GM20000 (cell line): ENCODE results near the gene SOX6.

Experiments used
- DNase-seq: peaks from one replicate; pipeline ENCODE4 v3.0.0; 2012; ENCODE audit warnings: low spot score
- TF ChIP-seq, protein P1 (sequence below): IDR thresholded peaks from 2 replicates; pipeline ENCODE4 v1.5.1; 2012; ENCODE audit warnings: mild to moderate bottlenecking, control low read depth; ENCODE audit errors: extremely low read depth, missing control alignments

Gene SOX6

DNA sequence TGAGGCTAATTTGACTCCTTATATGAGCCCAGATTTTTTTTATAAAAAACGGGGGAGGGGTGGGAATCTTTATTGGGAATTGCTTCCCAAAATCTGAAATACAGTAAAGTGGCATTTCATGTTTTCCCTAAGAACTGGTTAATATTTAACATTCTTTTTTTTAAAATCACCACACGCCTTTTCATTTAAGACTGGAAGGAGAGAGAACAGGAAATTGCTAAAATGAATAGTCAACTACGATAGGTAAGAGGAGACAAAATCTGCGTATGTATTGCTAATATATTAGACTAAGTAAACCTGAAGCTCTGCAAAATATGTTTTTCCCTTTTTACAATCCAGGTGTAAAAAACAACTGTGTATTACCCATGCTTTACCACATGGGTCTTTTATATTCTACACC is 57.0 kb downstream of the SOX6 start:
- DNase-seq: no peak
- TF ChIP-seq, protein P1, sequence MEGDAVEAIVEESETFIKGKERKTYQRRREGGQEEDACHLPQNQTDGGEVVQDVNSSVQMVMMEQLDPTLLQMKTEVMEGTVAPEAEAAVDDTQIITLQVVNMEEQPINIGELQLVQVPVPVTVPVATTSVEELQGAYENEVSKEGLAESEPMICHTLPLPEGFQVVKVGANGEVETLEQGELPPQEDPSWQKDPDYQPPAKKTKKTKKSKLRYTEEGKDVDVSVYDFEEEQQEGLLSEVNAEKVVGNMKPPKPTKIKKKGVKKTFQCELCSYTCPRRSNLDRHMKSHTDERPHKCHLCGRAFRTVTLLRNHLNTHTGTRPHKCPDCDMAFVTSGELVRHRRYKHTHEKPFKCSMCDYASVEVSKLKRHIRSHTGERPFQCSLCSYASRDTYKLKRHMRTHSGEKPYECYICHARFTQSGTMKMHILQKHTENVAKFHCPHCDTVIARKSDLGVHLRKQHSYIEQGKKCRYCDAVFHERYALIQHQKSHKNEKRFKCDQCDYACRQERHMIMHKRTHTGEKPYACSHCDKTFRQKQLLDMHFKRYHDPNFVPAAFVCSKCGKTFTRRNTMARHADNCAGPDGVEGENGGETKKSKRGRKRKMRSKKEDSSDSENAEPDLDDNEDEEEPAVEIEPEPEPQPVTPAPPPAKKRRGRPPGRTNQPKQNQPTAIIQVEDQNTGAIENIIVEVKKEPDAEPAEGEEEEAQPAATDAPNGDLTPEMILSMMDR: no peak

DNA sequence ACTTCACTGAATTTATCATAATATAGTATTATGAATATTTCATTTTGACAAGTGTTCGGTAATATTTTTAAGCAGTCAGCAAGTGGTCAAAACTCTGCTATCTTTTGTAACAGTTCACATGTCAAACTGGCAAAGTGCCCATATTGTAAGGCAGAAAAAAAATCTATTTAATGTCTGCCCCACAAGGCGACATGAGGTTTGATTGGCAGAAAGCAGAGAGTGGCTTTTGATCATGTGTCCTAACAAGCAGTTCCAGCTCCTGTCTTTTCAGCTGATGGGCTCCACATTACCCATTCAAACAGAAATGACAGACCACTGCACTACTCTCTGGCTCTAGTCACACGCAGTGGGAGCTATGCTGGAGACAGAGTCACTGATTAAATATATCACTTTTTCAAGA is 59.0 kb downstream of the SOX6 start:
- no peak for DNase-seq
- TF ChIP-seq, protein P1: no peak

DNA sequence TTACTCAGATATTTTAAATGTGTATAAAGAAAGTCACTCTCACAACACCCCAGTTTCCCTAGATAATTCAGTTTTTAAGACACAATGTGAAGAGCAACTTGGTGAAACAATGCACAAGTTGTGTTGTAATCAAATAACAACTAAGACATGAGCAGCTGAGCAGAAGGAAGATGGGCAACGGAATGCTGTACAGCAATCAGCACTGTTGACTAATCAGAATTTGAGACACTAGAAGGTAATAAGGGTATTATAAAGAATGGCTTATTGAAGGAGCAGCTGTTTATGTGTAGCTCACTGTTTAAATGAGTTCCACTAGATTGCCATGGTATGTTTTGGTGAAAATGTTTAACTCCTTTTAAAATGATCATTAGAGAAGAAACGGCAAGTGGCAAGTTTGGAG is 60.1 kb downstream of the SOX6 start:
- no peak for DNase-seq
- TF ChIP-seq, protein P1: no peak

DNA sequence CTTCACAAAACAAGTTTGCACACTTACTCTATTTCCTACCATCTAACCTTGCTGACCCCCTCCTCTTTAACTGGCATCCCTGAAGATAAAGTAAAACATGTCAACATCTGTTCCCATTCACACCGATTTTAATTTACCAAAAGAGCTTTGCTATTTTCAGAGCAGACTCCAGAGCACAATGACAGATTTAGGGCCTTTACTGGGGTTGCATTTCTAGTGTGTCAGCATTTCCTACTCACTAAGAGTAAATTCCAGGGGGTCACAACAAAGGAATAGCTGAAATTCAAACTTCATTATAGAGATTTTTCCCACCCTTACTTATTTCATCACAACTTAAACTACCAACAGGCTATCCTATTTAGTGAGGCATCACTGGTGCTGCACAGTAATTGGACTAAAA is 60.8 kb downstream of the SOX6 start:
- TF ChIP-seq, protein P1: no peak
- no peak for DNase-seq

DNA sequence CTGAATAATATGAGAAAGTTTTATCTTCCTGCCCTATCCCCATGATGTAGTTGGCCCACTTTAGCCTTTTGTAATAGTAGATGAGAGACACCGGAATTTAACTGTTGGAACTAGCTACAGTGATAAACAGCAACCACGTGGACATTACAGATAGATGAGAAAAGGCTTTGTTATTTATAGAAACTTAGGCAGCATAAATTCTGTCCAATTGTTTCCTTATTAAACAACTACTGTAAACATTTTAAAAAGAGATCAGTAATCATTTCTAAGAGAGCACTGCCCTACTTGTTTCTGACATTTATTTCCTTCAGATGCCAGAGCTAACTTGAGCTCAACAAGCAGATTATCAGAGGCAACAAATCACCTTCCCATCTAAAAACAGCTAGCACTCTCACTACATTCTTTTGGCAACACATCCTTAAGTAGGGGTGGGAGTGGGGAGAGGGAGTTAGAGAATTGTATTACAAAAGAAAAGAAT is 63.1 kb downstream of the SOX6 start:
- TF ChIP-seq, protein P1: no peak
- DNase-seq: no peak

DNA sequence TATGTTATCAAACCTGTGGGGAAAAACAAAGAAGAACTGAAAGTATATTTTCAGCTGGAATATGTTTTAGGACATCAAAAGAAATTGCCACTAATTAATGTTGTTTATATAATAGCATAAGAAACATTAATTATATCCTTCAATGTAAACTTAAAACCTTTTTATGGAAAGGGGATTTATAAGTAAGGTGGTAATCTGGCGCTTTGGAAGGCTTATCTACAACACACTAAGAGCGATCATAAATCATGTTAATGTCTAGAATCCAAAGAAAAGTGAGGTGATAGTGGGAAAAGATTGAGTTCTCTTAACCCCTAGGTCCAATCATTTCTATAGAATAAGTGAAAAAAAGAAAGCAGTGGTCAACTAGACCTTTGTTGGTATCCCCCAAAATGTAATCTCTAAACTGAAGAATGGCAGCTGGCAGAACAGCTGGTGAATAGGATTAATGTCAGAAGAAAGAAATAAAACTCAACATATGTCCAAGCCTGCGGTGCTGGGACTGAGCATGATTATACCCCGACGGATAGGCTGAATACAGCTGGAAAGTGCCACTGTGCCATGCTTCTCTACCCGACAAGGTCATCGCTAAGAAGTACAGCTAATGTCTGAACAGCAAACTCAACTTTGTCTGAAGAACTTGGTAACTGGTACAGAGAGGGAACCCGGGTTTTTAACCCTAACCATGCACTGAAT is 64.0 kb downstream of the SOX6 start:
- TF ChIP-seq, protein P1: no peak
- no peak for DNase-seq

DNA sequence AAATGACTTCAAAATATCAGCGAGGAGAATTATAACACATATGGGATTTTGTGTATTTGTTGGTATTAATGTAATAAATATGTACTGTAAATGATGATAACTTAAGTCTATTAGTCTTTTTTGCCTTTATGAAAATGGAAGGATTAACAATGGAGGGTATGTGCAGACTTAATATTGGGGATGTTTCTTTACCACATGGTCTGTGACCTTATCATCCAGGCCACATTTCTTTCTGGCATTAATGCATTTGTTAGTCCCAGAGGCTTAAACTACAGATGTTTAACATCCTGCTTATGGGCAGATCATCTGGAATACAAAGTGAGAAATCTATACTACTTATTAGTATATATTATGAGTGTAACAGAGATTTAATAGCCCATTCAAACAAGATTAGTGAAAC is 64.6 kb downstream of the SOX6 start:
- TF ChIP-seq, protein P1: no peak
- no peak for DNase-seq
